C4-2B (cell line): ENCODE results near the gene MGAT5B.

Experiments used
- ZFX ChIP-seq: fragments of 450-650 bp; IDR thresholded peaks from 2 replicates; pipeline ENCODE4 v1.6.1; 2017
- TF ChIP-seq, protein P1 (sequence below): fragments of 450-650 bp; conservative IDR thresholded peaks from 2 replicates; pipeline ENCODE4 v1.5.1; 2017; ENCODE audit warnings: mild to moderate bottlenecking

DNA sequence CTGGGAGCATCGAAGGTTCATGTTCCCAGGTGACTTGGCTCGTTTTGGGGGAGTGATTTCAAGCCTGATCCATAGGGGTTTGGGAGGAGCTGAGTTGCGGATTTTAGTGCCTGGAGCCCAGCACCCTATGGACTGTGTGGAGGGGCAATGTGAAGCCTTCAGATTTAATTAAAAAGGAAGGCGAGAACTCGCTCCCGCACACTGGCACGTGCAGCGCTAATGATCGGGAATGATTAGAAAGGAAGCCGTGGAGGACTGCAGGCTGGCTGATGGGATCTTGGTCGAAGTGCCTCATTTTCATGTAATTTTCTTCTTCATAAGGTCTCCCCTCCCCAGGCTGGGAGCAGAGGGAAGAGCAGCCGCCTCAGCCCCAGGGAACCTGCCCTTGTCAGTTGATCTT, 12.8 kb downstream of the MGAT5B start:
- TF ChIP-seq, protein P1, sequence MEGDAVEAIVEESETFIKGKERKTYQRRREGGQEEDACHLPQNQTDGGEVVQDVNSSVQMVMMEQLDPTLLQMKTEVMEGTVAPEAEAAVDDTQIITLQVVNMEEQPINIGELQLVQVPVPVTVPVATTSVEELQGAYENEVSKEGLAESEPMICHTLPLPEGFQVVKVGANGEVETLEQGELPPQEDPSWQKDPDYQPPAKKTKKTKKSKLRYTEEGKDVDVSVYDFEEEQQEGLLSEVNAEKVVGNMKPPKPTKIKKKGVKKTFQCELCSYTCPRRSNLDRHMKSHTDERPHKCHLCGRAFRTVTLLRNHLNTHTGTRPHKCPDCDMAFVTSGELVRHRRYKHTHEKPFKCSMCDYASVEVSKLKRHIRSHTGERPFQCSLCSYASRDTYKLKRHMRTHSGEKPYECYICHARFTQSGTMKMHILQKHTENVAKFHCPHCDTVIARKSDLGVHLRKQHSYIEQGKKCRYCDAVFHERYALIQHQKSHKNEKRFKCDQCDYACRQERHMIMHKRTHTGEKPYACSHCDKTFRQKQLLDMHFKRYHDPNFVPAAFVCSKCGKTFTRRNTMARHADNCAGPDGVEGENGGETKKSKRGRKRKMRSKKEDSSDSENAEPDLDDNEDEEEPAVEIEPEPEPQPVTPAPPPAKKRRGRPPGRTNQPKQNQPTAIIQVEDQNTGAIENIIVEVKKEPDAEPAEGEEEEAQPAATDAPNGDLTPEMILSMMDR, result no peak
- TF ChIP-seq ZFX, result no peak
